GM21717 (cell line): ENCODE results near the gene MACF1.

ENCODE experiments used
- ATAC-seq: cut with Tn5 transposase; IDR thresholded peaks from one replicate; pipeline ENCODE4 v1.9.1; 2021; ENCODE audit warnings: mild to moderate bottlenecking, moderate library complexity; ENCODE audit not compliant: unreplicated experiment

The MACF1 gene

DNA sequence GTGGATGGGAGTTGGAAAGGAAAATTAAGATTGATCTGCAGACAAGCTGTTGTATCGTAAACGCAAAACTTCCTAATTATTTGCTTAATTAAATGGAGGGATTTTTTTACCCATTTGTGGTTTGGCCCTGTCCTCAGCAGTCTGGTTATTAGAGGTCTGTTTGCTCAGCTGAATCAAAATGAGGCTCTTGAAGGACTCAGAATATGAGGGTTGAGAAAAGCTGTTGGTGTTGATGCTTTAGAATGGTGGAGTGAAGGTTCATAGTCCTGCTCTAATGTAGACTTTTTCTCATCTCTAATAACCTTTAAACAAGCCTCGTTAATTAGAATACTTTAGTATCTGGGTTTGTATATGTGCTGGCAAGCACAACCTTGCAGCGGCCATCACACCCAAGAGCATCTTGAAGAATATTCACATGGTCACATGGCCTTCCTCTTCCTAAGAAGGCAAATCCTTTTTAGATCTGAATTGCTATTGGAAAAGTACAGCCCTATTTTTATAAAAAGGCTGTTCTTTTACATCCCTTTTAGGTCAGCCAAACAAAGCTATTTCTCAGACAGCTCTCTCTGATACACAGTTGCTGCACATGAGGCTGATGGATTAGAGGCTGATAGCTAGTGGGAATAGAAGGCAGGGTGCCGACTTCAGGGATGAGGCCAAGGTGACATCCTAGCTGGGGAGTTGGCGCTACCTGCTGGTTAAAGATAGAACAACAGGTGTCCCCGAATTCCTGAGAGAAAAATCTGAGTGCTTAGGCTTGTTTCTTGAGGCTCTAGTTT lies 53.8 kb downstream of the MACF1 start:
- ATAC-seq = no peak

DNA sequence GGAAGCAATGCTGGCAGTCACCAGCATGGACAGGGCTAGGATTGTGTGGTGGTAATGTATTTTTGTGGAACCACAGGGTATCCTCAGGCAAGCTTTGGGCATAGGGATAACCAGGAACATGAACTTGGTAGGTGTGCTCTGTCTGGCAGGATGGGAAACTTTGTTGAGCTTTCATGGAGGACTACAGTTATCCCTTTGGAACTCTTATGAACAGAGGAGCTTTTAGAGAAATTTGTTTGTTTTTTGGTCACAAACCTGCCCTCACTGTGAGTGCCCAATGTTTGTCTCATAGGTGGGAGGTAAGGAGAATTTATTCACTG lies 54.4 kb downstream of the MACF1 start:
- no peak for ATAC-seq

GRCh38 chr1:39261712-39262221 lies 57.3 kb downstream of the MACF1 start:
- ATAC-seq = no peak

GRCh38 chr1:39262802-39263201 lies 58.3 kb downstream of the MACF1 start:
- no peak for ATAC-seq

DNA sequence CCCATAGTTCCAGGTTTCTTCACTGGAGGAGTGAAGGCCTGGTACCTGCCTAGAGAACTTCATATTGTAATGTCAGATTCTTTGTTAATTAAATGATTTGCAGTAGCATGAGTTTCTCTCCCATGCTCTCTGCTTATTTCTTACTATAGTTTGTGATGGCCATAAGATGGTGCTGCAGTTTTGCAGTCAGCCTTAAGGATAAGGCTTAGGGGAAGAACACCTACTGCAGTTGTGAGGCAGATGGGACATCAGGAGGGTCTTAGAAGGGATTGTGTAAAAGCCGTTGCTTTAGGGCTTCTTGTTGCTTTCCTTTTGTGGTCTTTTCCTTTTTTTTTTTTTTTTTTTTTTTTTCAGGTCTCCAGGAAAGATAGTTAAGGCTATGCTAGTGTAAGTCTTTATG lies 61.8 kb downstream of the MACF1 start:
- ATAC-seq = no peak

- no peak for ATAC-seq
Measured at GRCh38 chr1:39266792-39267191, 62.3 kb downstream of the MACF1 start.

DNA sequence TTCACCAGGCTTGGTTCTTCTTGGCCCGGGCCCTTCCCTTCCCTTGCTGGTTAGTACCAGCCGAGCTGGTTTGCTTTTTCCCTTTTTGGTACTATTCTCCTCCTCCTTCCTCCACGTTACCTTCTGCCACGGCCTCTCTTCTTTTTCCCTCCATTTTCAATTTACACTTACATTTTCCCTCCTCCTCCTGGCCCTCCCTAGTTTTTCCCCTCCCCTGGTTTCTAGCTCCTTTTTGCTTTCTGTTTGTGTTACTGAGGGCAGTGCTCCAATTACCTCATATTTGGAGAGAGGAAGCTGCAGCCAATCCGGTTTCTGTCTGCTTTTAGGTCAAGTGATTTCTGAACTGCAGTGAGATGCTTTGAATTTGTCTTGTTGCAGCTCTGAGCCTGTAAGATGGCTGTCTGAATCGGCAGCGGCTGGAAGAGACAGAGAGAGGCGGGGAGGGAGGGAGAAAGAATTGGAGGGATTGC lies 63.7 kb downstream of the MACF1 start:
- no peak for ATAC-seq

DNA sequence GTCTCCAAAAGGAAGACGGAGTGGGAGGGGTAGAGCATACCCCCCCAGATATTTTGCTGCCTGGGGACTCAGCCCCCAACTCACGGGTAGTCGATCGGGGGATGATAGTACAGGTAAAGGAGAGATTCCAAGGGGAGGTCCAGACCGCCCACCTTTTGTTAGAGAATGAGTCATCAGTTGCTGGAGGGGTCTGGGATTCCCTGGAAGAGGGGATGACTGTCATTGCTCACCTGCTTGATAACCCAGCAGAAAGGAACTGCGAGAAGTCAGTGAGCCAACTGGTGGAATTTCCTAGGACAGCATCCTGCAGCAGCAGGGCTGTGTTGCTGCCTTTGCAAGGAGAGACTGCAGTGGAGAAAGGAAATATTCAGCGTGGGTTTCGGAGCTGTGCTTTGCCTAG lies 64.4 kb downstream of the MACF1 start:
- ATAC-seq = no peak

- ATAC-seq = peak; percentile 8
Measured at GRCh38 chr1:39269349-39269748, 64.9 kb downstream of the MACF1 start.

- peak; percentile 58 for ATAC-seq
Measured at GRCh38 chr1:39269791-39270342, 65.4 kb downstream of the MACF1 start.

GRCh38 chr1:39270368-39270767 lies 65.9 kb downstream of the MACF1 start:
- ATAC-seq = no peak

DNA sequence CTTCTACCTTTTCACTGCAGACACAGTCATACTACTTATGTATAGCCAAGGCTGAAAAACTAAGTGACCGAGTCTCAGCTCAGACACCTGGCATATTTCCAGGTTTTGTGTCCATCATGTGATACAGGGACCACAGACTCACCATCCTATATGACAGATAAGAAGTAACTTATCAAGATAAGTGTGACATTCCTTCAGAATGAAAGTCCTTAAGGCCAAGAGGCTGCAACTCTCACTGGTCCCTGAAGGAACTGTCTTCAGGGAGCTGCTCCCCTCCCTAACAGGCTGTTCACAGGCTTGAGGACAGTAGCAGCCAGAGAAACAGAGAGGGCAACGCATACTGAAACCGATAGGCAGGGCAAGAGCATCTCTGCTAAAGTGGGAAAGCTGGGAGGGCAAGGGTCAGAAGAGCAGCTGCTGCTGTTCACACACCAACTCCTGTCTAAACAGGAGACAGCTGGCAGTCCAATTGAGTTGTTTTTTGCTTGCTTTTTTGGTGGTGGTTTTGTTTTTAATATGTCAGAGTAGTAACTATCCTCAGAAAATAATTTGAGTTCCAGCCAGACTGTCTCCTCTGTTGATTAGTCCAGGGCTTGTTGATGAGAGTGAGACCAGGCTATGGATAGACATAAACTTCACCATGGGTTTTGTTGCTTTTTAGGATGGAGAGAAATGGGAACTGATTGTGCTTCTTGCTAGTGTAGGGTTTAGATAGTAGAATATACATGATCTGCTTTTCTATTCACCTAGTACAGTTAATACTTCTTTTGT lies 67.7 kb downstream of the MACF1 start:
- ATAC-seq = peak; percentile 66

DNA sequence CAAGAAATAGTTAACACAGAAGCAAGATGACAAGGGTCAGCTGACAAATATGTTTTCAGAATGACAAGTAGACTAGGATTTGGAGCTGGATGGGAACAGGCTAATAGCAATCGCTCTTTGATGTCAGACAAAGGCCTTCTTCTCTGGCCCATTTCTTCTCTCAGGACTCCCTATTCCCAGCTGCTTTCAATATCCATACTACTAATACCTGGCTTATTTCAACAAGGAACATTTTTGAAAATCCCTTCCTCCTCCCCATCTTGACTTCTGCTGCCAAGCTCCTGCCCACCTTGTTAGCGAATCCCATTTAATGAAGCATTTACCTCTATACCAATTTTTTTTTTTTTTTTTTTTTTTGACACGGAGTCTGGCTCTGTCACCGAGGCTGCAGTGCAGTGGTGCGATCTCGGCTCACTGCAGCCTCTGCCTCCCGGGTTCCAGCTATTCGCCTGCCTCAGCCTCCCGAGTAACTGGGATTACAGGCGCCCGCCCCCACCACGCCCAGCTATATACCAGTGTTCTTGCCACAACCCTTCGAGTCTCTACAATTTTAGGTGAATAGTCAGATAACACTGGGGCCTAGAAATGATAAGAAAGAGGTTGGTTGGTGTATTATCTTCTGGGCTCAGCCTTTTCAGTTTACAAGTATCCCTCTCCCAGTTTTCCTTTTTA lies 68.4 kb downstream of the MACF1 start:
- ATAC-seq = no peak

DNA sequence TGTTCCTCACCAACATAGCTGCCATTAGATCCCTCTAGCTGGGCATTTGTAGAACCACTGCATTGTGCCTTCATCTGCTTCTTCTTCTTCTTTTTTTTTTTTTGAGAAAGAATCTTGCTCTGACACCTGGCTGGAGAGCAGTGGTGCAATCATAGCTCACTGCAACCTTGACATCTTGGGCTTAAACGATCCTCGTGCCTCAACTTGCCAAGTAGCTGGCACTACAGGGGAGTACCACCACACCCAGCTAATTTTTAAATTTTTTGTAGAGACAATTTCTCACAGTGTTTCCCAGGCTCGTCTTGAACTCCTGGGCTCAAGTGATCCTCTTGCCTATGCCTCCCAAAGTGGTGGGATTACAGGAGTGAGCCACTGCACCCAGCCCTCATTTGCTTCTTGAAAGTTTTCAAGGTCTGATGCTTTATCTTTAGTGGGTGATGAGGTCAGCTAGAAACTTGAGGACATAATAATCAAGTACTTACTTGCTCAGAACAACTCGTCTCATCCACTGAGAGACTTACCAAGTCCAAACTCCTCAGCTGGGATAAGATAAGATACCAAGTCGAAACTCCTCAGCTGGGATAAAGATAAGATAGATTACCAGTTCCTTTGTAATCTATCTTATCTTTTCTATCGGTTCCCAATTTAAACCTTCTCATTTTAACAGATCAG lies 71.5 kb downstream of the MACF1 start:
- no peak for ATAC-seq

- ATAC-seq = no peak
Measured at GRCh38 chr1:39277879-39278278, 73.4 kb downstream of the MACF1 start.

DNA sequence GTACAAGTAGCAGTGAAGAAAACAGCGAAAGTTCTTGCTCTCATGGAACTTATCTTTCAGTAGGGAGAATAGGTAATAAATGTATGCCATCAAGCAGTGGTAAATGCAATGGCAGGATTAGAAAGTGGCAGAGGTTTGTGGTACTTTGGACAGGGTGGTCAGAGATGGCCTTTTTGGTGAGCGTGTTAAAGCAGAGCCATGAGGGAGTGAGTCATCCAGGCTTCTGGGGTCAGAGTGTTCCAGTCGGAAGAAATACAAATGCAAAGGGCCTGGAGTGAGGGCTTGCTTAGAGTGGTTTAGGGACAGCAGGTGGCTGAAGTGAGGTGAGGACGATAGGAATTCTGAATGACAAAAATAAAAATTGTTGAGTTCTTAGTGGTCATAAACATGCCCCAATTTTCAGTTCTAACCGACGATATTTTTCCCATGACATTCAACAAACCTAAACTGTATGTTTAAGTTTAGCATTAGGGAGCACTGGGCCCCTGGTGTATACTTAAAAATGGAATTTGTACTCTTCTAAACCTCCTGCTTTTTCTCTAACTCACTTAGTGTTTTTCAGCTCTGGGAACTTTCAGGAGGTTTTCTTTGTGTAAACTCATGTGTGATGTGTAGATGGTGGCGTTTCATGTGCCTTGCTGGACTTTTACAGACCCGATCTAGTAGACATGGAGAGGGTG lies 78.2 kb downstream of the MACF1 start:
- no peak for ATAC-seq

DNA sequence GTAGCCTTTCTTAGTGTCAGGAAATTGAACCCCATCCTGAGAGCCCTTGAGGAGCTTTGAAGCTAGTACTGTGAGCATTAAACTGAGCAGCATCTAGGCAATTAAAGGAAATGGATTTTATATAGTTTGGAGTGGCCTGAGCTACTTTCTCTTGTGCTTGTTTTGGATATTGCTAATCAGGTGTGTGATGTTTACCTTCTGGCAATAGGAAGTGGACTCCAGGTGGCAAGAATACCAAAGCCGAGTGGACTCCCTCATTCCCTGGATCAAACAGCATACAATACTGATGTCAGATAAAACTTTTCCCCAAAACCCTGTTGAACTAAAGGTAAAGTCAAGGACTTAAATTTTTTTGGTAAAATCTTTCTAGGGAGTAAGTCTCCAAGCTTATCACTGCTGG lies 79.4 kb downstream of the MACF1 start:
- no peak for ATAC-seq

DNA sequence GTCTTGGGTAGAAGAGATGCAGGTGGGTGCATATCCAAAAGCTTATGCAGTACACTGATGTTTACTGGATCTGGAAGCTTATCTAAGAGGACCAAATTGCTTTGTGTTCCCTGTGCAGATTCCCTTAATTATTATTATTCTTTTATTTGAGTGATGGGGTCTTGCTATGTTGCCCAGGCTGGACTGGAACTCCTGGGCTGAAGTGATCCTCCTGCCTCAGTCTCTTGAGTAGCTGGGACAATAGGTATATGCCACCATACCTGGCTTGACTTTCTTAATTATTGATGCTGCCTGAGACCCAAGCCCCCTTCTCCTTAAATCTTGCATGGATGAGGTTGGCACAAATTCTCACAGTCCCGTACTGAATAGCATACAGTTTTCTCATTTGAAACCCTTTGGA lies 83.0 kb downstream of the MACF1 start:
- ATAC-seq = no peak

DNA sequence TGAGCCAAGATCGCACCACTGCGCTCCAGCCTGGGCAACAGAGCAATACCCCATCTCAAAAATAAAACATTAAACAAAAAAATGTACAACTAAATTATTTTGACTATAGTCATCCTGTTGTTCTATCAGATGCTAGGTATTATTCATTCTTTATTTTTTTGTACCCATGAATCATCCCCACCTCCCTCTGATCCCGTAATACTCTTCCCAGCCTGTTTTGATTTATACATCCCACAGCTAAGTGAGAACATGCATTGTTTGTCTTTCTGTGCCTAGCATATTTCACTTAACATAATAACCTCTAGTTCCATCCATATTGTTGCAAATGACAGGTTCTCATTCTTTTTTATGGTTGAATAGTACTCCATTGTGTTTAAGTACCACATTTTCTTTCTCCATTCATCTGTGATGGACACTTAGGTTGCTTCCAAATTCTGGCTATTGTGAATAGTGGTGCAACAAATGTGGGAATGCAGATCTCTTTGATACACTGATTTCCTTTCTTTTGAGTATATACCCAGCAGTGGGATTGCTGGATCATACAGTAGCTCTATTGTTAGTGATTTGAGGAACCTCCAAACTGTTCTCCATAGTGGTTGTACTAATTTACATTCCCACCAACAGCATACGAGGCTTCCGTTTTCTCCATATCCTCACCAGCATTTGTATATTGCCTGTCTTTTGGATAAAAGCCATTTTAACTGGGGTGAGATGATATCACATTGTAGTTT lies 84.4 kb downstream of the MACF1 start:
- no peak for ATAC-seq

DNA sequence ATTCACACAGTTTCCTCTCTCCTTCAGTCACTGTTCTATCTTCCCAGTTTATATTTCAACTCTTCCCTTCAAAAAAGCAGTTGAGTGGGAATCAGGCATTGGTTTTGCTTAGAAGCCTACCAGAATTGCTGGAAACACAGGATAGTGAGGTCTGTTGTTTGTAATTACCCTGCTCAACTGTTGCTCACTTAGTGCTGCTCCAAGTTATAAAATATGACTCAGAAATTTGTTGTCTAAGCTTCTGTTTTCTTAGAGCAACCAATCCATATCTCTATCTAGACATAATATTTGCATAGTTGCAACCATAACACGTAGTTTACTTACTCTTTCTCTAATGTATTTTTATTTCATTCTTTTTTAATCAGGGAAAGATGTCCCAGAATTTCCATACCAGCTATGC lies 87.9 kb downstream of the MACF1 start:
- ATAC-seq = no peak
